CD4-positive, alpha-beta T cell treated with Interleukin-2 at 100 ng/mL for 4 hours (primary cell): ENCODE measurements around the gene SCN1B.
"Not testable (repeated sequence)": the region's sequence is repeated elsewhere in the genome, so short reads cannot be mapped to it uniquely, and the experiment has no call there.

Experiments
- DNase-seq: peaks from one replicate; pipeline ENCODE4 v3.0.0-alpha.2; 2020; ENCODE audit warnings: low spot score

The SCN1B gene

GRCh38 chr19:35037716-35038622 lies 7.7 kb downstream of the SCN1B start:
- DNase-seq, result no peak

GRCh38 chr19:35038623-35039512 lies 8.6 kb downstream of the SCN1B start:
- no peak for DNase-seq

- no peak for DNase-seq
Measured at GRCh38 chr19:35039881-35040825, 9.9 kb downstream of the SCN1B start.

GRCh38 chr19:35040826-35041547 lies 10.7 kb downstream of the SCN1B start:
- DNase-seq, result no peak

- DNase-seq, result no peak
Measured at GRCh38 chr19:35041548-35042055, 11.3 kb downstream of the SCN1B start, which contains the start of gene HPN. Gene HPN, plus strand, starts transcription at chr19:35041721. Its CDS starts 786 bp downstream, at chr19:35042507.

- DNase-seq, result no peak
Measured at GRCh38 chr19:35042056-35042730, 11.9 kb downstream of the SCN1B start.

DNA sequence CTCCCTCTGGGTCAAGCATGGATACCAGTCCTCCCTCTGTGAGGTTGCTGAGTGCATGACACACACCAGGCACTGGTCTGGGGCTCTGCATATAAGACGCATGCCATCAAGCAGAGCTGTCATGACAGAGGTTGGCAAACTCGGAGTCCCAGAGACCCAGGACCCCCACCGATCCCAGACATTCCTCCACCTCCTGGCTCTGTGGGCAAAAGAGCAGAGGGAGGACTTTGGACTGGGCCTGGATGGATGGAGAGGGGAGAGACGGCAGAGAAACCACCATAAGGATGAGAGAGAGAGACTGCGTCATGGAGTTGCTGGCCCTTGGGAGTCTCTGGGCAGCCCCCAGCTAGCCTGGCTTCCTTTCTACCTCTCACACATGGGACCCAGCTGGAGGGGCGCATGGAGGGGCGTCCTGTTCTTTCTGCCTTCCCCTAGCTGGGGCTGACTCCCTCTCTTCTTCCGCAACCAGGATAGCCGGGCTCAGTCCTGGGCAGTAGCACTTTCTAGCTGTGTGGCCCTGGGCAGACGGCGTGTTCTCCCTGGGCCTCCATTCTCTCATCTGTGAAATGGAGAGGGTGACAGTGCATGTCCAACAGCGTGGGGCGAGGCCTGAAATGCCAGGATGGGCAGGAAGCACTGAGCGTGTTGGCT lies 12.8 kb downstream of the SCN1B start:
- no peak for DNase-seq

DNA sequence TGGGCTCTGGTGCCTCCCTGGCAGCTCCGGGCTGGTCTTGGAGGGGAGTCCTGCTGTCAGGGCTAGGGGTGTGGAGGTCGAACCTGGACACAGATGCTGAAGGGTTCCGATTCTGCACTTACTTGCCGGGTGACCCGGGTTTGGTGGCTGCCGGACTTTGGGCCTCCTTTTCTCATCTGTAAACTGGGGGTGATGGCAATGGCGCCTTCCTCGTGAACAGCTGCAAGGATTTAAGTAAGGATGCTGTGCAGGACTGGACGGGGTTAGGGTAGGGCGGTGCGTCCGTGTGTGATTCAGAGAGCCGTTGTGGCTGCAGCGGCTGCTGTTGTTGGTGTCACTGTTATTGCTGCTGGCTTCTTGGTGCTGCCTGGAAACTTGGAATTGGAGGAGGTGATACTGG lies 13.6 kb downstream of the SCN1B start:
- DNase-seq, result no peak

DNA sequence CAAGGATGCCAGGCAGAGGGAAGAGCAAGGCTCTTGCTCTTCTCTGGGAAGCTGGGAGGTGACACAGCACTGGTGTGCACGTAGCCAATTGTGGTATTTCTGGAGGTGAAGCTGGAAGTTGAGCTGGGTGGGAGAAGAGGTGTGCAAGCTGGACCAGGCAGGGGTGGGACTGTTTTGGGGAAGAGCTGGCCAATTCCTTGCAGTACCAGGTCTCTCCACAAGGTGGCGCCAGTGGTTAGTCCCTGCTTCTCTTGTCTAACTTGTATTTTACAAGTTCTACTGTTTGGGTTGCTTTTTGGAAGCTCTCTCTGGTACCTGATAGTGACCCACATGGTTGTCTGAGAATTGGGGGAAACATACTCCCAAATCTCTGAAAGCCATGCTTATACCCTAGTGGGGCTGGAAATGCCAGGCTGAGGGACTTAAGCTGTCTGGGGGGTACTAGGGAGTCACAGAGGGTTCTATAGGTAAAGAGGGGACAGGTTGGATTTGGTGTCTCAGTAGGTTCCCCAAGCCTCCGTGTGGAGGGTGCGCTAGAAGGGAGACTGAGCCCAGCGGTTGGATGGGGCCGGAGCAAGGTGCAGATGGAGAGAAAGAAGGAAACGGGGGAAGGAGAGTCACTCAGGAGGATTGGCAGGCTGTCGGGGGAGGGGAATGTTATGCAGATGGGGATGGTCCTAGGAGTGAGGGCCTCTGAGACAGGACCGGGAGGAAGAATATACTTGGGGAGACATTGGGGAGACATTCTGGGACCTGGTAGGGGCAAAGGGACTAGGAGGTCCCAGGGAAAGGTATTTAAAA lies 14.2 kb downstream of the SCN1B start:
- DNase-seq, result peak; percentile 60

GRCh38 chr19:35045667-35046300 lies 15.5 kb downstream of the SCN1B start:
- peak; percentile 26 for DNase-seq

GRCh38 chr19:35046461-35046860 lies 16.2 kb downstream of the SCN1B start:
- no peak for DNase-seq

DNA sequence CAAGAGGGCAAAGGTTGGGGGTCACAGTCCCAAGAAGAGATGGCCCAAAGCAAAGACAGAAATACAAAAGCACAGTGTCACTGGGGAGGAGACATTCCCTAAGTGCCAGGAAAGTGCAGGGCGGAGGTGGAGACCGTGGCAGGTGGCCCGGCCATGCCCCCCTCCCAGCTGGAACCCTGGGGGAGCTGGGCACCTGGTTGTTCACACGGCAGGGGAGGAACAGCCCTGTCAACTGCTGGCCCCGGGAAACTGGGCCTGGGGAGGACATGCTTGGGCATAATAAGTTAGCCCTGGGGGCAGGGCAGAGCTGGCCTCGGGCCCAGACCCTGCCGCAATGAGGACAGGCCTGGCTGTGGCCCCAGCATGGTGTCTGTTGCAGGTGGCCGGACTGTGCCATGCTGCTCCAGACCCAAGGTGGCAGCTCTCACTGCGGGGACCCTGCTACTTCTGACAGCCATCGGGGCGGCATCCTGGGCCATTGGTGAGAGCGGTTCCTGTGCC lies 18.7 kb downstream of the SCN1B start:
- no peak for DNase-seq

GRCh38 chr19:35049456-35049855 lies 19.2 kb downstream of the SCN1B start:
- no peak for DNase-seq

- not testable (repeated sequence) for DNase-seq
Measured at GRCh38 chr19:35050662-35051061, 20.4 kb downstream of the SCN1B start.

DNA sequence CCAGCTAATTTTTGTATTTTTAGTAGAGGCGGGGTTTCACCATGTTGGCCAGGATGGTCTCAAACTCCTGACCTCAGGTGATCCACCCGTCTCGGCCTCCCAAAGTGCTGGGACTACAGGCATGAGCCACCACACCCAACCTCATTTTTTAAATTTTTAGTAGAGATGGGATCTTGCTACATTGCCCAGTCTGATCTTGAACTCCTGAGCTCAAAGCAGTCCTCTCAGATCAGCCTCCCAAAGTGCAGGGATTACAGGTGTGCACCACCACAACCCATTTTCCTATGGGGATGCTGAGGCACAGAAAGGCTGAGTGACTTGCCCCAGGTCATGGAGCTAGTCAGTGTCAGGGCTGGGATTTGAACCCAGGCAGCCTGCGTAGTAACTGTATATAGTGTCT lies 21.0 kb downstream of the SCN1B start:
- DNase-seq, result not testable (repeated sequence)

GRCh38 chr19:35051796-35052195 lies 21.5 kb downstream of the SCN1B start:
- no peak for DNase-seq

DNA sequence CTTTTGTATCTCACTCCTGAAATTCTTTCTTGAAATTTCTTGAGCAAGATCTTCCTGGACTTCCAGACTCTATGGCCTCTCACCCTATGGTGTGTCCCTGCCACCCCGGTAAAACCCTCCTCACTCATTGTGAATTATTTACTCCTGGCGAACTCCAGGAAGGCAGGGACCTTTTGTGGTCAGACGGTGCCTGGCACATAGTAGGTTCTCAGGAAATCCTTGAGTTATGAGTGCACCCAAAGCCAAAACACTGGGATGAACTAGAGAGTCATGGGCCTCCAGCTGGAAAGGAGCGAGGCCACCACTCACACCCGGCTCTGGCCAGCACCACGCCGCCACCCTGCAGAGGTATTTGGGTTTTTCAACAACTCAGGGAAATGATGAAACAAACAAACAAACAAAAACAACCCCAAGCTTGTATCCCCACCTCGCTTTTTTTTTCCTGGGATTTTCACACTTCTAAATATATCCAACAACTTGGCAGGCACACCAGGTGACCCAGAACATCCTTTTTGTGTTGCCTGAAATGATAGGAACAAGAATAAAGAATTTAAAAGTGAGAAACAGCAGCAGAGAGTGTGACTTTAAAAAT lies 22.4 kb downstream of the SCN1B start:
- no peak for DNase-seq
